Caco-2 (cell line): ENCODE results near the gene SIRT6. TPM values are rescaled to one million over a fixed set of nuclear protein-coding genes. Genes with fewer than 3 reads are reported as not detected.

Experiments used
- BruUV-seq: library from RNA; stranded (reverse); fragments of 400-500 nt; replicated peaks from 2 replicates; lab custom pipeline; 2021; lab: Mats Ljungman, UMichigan
- CTCF ChIA-PET: fragments of 300-600 bp; sonication (Branson Sonifier 250); formaldehyde crosslinking; loops from one replicate; lab custom pipeline; 2022; ENCODE audit warnings: antibody characterized with exemption; lab: Charles Lee
- POLR2A ChIA-PET: fragments of 300-600 bp; sonication (Branson Sonifier 250); formaldehyde crosslinking; loops from one replicate; lab custom pipeline; 2022; ENCODE audit warnings: antibody characterized with exemption; lab: Charles Lee
- DNase-seq, 2 experiments: peaks; one replicate each; pipeline versions ENCODE4 v3.0.0 to v3.0.0-alpha.2; 2020 to 2022
- H3K27me3 ChIP-seq: replicated peaks from 2 replicates; pipeline ENCODE4 v1.6.0; 2011; ENCODE audit warnings: low read length; ENCODE audit not compliant: control insufficient read depth, insufficient read depth
- H3K36me3 ChIP-seq: 2 replicates; pipeline ENCODE4 v1.5.1; 2011; ENCODE audit warnings: low read length; ENCODE audit not compliant: control insufficient read depth, insufficient read depth
- H3K4me1 ChIP-seq: fragments of 250-450 bp; sonication (Bioruptor Pico); 2 replicates; pipeline ENCODE4 v1.5.1; 2020; ENCODE audit warnings: mild to moderate bottlenecking
- H3K4me3 ChIP-seq: 2 replicates; pipeline ENCODE4 v1.5.1; 2011; ENCODE audit warnings: low read depth, mild to moderate bottlenecking, control low read depth, low read length
- H3K9me3 ChIP-seq: fragments of 250-450 bp; sonication (Bioruptor Pico); 2 replicates; pipeline ENCODE4 v1.5.1; 2020; ENCODE audit warnings: mild to moderate bottlenecking, moderate library complexity
- H3K27ac Mint-ChIP-seq: one replicate; pipeline ENCODE4 v1.8.0; 2022; ENCODE audit warnings: mixed read lengths; ENCODE audit not compliant: unreplicated experiment
- H3K27me3 Mint-ChIP-seq: one replicate; pipeline ENCODE4 v1.8.0; 2022; ENCODE audit warnings: mixed read lengths; ENCODE audit not compliant: insufficient read depth, unreplicated experiment
- H3K36me3 Mint-ChIP-seq: one replicate; pipeline ENCODE4 v1.8.0; 2022; ENCODE audit warnings: mild to moderate bottlenecking, mixed read lengths; ENCODE audit not compliant: insufficient read depth, unreplicated experiment
- H3K4me1 Mint-ChIP-seq: one replicate; pipeline ENCODE4 v1.8.0; 2022; ENCODE audit warnings: low read depth, mixed read lengths; ENCODE audit not compliant: unreplicated experiment
- H3K4me3 Mint-ChIP-seq: one replicate; pipeline ENCODE4 v1.8.0; 2022; ENCODE audit warnings: mild to moderate bottlenecking, moderate library complexity, mixed read lengths; ENCODE audit not compliant: unreplicated experiment
- H3K9me3 Mint-ChIP-seq: one replicate; pipeline ENCODE4 v1.8.0; 2022; ENCODE audit warnings: mixed read lengths; ENCODE audit not compliant: unreplicated experiment
- CTCF ChIP-seq, 2 experiments: fragments of 200-600 bp in 1 of 2; IDR thresholded peaks; 1 replicate in 1 of 2; 2 replicates in 1 of 2; pipeline versions ENCODE4 v1.5.1 to v1.8.0; 2011 to 2022; ENCODE audit warnings: antibody characterized with exemption in 1 of 2, control low read depth in 1 of 2, inconsistent platforms in 1 of 2, low read depth in 1 of 2, low read length in 1 of 2, mild to moderate bottlenecking in 1 of 2, moderate library complexity in 1 of 2; ENCODE audit not compliant: insufficient read depth in 1 of 2, severe bottlenecking in 1 of 2, unreplicated experiment in 1 of 2
- intact Hi-C: fragments of 100-400 bp; cut with micrococcal nuclease; formaldehyde crosslinking; loops from one replicate; pipeline ENCODE4 v1.10.0; 2022; ENCODE audit not compliant: unreplicated experiment
- total RNA-seq: library from RNA; stranded (reverse); gene quantifications from 2 replicates; pipeline ENCODE4 v1.2.3, GENCODE V29; 2022

SIRT6 gene
- total RNA-seq, 1 experiment from 2014 or later, result 18.2 TPM

- H3K9me3 Mint-ChIP-seq, result no peaks in the 10 kb centered on the region
- H3K36me3 Mint-ChIP-seq, result no peaks in the 10 kb centered on the region
- CTCF ChIA-PET, result no interaction called here
- no peak for TF ChIP-seq CTCF (IDR thresholded peaks at IDR 0.05; ENCODE audit: insufficient read depth in 1 of 2, low read depth in 1 of 2, low read length in 1 of 2, severe bottlenecking in 1 of 2, unreplicated experiment in 1 of 2)
- 0 out of 2 replicates have a peak, but pooled peaks cover 4% of the 10 kb centered on the region for H3K4me1 ChIP-seq
- DNase-seq, result no peak
- no peak overlapping the region for H3K27ac Mint-ChIP-seq
- BruUV-seq, result no TSS peak
- H3K4me3 ChIP-seq, result no peak overlapping the region
- peaks cover 2% of the 10 kb centered on the region; the same call in 1 of the 2 replicates for H3K36me3 ChIP-seq
- H3K27me3 Mint-ChIP-seq, result no peaks in the 10 kb centered on the region
- POLR2A ChIA-PET, result no interaction called here
- intact Hi-C loops, result no loop called here
- no peaks in the 10 kb centered on the region for H3K9me3 ChIP-seq
- peaks cover 5% of the 10 kb centered on the region for H3K4me1 Mint-ChIP-seq
- H3K4me3 Mint-ChIP-seq, result no peak overlapping the region
- no peaks in the 10 kb centered on the region; the same call in 1 of the 2 replicates for H3K27me3 ChIP-seq
These were observed 6.8 kb downstream of the SIRT6 start for GRCh38 chr19:4175669-4175931.

- no peak overlapping the region for H3K4me3 ChIP-seq
- H3K9me3 ChIP-seq, result no peaks in the 10 kb centered on the region
- no peaks in the 10 kb centered on the region for H3K4me1 ChIP-seq
- POLR2A ChIA-PET, result no interaction called here
- no peaks in the 10 kb centered on the region; the same call in 1 of the 2 replicates for H3K27me3 ChIP-seq
- CTCF ChIA-PET, result no interaction called here
- Mint-ChIP-seq H3K27ac (no peak overlapping the region), H3K27me3 (no peaks in the 10 kb centered on the region), H3K4me3 (no peak overlapping the region), H3K9me3 (no peaks in the 10 kb centered on the region), H3K36me3 (no peaks in the 10 kb centered on the region), H3K4me1 (peaks cover 5% of the 10 kb centered on the region)
- intact Hi-C loops, result no loop called here
- BruUV-seq, result no TSS peak
- no peak for TF ChIP-seq CTCF (IDR thresholded peaks at IDR 0.05; ENCODE audit: insufficient read depth in 1 of 2, low read depth in 1 of 2, low read length in 1 of 2, severe bottlenecking in 1 of 2, unreplicated experiment in 1 of 2)
- DNase-seq, result no peak
- H3K36me3 ChIP-seq, result no peaks in the 10 kb centered on the region
These were observed 7.3 kb downstream of the SIRT6 start for GRCh38 chr19:4174895-4175668.

- H3K4me3 ChIP-seq, result no peak overlapping the region
- no peaks in the 10 kb centered on the region for H3K4me1 ChIP-seq
- Mint-ChIP-seq H3K27ac (no peak overlapping the region), H3K27me3 (no peaks in the 10 kb centered on the region), H3K36me3 (no peaks in the 10 kb centered on the region), H3K4me1 (peaks cover 5% of the 10 kb centered on the region), H3K4me3 (no peak overlapping the region), H3K9me3 (no peaks in the 10 kb centered on the region)
- POLR2A ChIA-PET, result interaction anchor here (0.5 kb wide), 1 partner anchor 498 kb away, joined by 3 read pairs; no protein-coding TSS in a partner anchor
- no TSS peak for BruUV-seq
- no peaks in the 10 kb centered on the region for H3K9me3 ChIP-seq
- TF ChIP-seq CTCF (IDR thresholded peaks at IDR 0.05; ENCODE audit: insufficient read depth in 1 of 2, low read depth in 1 of 2, low read length in 1 of 2, severe bottlenecking in 1 of 2, unreplicated experiment in 1 of 2), result no peak
- H3K27me3 ChIP-seq, result no peaks in the 10 kb centered on the region; the same call in 1 of the 2 replicates
- no peaks in the 10 kb centered on the region for H3K36me3 ChIP-seq
- CTCF ChIA-PET, result no interaction called here
- intact Hi-C loops, result no loop called here
- DNase-seq, result peak in 1 of 2 experiments; percentile 55
These were observed 8.0 kb downstream of the SIRT6 start for GRCh38 chr19:4174213-4174894.
